ENCODE results near the gene MRPL52.

DNA sequence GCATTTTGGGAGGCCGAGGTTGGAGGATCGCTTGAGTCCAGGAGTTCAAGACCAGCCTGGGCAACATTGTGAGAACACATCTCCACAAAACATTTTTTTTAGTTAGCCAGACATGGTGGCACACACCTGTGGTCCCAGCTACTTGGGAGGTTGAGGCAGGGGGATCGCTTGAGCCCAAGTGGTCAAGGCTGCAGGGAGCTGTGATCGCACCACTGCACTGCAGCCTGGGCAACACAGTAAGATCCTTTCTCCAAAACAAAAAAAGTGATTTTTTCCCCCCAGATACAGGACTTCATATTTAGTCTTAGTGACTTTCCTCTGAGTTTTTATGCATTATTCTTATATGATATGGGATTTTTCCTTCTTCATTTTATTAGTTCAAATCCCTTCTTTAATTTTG lies 43.0 kb upstream of the MRPL52 start:
- TF ChIP-seq, protein P1, sequence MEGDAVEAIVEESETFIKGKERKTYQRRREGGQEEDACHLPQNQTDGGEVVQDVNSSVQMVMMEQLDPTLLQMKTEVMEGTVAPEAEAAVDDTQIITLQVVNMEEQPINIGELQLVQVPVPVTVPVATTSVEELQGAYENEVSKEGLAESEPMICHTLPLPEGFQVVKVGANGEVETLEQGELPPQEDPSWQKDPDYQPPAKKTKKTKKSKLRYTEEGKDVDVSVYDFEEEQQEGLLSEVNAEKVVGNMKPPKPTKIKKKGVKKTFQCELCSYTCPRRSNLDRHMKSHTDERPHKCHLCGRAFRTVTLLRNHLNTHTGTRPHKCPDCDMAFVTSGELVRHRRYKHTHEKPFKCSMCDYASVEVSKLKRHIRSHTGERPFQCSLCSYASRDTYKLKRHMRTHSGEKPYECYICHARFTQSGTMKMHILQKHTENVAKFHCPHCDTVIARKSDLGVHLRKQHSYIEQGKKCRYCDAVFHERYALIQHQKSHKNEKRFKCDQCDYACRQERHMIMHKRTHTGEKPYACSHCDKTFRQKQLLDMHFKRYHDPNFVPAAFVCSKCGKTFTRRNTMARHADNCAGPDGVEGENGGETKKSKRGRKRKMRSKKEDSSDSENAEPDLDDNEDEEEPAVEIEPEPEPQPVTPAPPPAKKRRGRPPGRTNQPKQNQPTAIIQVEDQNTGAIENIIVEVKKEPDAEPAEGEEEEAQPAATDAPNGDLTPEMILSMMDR (IDR thresholded peaks at IDR 0.05; ENCODE audit: borderline replicate concordance, extremely low read depth, low read length, poor library complexity, severe bottlenecking) = no peak
- no peak for TF ChIP-seq EZH2 (IDR thresholded peaks at IDR 0.05; ENCODE audit: borderline replicate concordance, low read depth, low read length, severe bottlenecking)
